ENCODE results near the gene MFAP4.

Gene MFAP4

DNA sequence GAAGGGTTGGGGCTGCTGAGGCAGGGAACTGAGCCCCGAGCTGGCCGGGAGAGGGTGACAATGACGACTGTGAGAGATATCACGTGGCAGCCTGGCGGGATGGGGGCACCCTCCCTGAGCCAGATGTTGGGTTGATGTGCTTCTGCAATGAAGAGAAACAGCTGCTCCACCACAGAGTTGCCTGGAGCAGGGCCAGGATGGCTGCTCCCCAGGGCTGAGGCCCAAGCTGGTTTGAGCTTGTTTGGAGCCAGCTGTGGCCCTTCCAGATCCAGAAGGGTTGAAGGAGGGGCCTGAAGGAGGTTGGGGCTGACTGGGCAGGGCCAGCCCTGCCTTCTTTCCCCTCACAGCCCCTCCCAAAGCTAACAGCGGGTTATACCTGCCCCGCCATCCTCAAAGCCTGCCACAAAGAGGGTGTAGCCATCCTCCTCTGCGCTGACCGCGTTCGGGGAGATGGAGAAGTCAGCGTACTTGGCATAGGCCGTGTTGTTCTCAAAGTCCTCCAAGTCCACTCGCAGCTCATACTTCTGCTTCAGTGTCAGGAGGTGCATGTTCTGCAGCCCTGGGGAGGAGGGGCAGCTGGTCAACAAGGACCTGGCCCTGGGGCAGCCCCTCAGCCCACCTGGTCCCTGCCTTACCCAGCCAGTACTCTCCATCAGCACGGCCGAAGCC is 2.1 kb downstream of the MFAP4 start:
- DNase-seq = peak; percentile 29

DNA sequence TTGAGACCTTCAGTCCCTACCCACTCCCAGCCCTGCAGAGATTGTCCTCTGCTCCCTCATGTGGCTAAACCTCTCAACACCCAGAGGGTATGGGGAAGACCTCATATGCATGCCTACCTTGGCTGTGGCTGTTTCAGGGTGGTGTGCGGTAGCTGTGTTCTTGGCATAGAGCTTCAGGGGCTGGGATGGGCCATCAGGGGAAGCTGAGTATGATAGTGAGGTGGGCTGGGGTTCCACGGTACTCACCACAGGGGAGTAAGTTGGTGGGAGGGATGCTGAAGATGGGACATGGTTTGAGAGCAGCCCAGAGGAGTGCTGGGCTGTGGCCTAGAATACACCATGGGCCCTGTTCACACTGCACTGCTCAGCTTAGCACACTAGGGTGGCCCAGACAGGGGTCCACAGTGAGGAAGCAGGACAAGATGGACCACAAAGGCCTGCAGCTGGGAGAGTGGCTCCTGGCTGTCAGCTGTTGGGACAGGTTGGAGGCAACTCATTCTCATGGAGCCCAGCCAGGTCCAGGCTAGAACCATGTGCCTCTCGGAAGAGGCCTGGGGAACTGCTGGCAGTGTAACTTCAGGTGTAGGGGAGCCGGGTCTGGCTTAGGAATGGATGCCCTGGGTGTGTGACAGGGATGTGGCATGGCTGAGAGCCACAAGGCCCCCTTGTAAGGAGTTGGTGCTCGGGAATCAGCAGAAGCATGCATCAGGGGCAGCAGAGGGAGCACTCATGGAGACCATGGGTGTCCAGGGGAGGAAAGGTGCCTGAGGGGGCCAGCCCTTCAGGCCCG is 3.1 kb downstream of the MFAP4 start:
- no peak for DNase-seq

DNA sequence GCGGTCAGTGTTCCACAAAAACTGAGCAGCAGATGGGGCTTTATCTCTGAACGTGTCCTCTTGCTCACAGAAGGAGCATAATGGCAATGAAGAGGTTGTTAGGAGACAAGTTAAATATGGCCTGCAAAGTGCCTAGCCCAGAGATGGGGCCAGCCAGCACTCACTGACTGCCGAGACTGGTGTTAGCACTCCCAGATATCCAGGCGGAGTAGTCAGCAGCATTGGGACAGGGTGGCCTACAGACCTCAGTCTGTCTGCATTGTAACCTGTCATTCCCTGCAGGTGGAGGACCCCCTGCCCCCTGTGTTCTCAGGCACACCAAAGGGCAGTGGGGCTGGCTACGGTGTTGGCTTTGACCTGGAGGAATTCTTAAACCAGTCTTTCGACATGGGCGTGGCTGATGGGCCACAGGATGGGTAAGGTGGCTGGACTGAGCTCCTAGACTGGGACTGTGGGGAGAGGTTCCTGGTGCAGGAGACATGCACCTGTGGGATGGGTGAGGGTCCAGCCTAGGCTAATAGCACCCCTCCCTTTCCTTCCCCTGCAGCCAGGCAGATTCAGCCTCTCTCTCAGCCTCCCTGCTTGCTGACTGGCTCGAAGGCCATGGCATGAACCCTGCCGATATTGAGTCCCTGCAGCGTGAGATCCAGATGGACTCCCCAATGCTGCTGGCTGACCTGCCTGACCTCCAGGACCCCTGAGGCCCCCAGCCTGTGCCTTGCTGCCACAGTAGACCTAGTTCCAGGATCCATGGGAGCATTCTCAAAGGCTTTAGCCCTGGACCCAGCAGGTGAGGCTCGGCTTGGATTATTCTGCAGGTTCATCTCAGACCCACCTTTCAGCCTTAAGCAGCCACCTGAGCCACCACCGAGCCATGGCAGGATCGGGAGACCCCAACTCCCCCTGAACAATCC is 4.2 kb downstream of the MFAP4 start:
- no peak for DNase-seq

DNA sequence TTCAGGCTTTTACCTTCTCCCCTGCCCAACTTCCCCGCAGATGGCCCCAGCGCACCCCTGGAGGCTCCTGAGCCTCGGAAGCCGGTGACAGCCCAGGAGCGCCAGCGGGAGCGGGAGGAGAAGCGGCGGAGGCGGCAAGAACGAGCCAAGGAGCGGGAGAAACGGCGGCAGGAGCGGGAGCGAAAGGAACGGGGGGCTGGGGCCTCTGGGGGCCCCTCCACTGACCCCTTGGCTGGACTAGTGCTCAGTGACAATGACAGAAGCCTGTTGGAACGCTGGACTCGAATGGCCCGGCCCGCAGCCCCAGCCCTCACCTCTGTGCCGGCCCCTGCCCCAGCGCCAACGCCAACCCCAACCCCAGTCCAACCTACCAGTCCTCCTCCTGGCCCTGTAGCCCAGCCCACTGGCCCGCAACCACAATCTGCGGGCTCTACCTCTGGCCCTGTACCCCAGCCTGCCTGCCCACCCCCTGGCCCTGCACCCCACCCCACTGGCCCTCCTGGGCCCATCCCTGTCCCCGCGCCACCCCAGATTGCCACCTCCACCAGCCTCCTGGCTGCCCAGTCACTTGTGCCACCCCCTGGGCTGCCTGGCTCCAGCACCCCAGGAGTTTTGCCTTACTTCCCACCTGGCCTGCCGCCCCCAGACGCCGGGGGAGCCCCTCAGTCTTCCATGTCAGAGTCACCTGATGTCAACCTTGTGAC is 5.1 kb downstream of the MFAP4 start:
- DNase-seq = no peak

DNA sequence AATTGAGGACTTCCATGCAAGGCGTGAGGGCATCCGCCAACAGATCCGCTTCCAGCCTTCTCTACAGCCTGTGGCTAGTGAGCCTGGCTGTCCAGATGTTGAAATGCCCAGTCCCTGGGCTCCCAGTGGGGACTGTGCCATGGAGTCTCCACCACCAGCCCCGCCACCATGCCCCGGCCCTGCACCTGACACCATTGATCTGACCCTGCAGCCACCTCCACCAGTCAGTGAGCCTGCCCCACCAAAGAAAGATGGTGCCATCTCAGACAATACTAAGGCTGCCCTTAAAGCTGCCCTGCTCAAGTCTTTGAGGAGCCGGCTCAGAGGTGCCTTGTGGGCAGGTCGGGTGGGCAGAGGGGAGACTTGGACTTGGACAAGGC is 5.6 kb downstream of the MFAP4 start:
- no peak for DNase-seq

DNA sequence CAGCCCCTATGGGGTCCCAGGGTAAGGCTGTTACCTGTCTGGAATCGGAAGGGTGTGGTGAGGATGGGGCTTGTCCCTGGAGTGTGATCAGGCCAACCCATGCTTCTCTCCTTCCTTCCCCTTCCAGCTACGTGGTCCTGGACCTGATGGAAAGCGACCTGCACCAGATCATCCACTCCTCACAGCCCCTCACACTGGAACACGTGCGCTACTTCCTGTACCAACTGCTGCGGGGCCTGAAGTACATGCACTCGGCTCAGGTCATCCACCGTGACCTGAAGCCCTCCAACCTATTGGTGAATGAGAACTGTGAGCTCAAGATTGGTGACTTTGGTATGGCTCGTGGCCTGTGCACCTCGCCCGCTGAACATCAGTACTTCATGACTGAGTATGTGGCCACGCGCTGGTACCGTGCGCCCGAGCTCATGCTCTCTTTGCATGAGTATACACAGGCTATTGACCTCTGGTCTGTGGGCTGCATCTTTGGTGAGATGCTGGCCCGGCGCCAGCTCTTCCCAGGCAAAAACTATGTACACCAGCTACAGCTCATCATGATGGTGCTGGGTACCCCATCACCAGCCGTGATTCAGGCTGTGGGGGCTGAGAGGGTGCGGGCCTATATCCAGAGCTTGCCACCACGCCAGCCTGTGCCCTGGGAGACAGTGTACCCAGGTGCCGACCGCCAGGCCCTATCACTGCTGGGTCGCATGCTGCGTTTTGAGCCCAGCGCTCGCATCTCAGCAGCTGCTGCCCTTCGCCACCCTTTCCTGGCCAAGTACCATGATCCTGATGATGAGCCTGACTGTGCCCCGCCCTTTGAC is 6.3 kb downstream of the MFAP4 start:
- no peak for DNase-seq

DNA sequence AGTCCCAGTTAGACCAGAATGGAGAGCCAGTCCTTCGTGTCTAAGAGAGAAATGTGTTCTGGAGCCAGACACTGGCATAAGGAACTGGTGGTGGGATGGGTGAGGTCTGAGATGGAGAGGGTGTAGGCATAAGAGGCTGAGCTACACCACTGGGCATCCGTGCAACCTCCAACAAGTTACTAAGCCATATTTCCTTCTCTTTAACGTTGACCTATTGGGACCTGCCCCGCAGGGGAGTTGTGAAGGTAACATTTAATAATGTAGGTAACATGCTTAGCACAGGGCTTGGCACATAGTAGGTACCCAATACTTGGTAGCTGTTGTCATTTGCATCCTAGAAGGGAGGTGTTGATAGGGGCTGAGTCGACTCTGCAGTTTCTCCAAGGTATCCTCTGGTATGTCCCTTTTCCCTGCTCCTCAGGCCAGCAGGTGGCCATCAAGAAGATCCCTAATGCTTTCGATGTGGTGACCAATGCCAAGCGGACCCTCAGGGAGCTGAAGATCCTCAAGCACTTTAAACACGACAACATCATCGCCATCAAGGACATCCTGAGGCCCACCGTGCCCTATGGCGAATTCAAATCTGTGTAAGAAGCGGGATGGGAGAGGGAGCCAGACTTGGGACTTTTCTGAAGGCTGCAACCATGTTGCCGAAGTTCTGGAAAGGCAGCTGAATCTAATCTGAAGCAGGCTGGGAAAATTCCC is 7.5 kb downstream of the MFAP4 start:
- no peak for DNase-seq

DNA sequence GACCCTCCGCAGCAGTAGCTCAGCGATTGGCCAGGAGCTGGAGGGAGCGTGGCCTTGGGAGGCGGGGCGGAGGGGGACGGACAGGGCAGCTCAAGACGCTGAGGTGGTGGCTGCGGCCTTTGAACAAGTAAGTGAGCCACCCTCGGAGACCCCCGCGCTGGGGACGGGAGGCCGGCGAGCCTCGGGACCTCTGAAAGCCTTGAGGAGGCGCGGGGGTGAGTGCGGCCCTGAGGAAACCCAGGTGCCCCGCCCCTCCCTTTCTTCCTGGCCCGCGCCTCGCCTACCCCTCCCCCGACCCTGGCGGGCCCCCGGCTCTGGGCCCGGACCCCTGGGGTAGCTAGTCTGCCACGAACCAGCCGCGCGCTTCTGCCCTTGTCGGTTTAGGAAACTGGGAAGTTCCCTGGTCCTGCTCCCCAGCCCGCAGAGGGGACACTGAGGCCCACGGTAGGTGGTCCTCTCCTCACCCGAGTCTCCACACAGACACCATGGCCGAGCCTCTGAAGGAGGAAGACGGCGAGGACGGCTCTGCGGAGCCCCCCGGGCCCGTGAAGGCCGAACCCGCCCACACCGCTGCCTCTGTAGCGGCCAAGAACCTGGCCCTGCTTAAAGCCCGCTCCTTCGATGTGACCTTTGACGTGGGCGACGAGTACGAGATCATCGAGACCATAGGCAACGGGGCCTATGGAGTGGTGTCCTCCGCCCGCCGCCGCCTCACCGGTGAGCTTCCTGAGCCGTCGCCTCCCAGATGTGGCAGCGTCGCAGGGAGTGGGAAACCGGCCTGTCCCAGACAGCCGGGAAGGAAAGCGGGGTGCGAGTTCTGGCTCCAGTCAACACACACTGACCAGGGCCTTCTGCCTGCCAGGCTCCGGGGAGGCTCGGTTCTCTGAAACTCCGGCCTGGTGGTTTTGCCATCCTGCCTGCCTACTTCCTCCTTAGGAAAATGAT is 8.3 kb downstream of the MFAP4 start, which contains the start of gene MAPK7:
Gene MAPK7 (plus strand): TSS at position 83 of the 945 bp plus-strand sequence. CDS start 403 bp downstream, at position 486.
- no peak for DNase-seq

DNA sequence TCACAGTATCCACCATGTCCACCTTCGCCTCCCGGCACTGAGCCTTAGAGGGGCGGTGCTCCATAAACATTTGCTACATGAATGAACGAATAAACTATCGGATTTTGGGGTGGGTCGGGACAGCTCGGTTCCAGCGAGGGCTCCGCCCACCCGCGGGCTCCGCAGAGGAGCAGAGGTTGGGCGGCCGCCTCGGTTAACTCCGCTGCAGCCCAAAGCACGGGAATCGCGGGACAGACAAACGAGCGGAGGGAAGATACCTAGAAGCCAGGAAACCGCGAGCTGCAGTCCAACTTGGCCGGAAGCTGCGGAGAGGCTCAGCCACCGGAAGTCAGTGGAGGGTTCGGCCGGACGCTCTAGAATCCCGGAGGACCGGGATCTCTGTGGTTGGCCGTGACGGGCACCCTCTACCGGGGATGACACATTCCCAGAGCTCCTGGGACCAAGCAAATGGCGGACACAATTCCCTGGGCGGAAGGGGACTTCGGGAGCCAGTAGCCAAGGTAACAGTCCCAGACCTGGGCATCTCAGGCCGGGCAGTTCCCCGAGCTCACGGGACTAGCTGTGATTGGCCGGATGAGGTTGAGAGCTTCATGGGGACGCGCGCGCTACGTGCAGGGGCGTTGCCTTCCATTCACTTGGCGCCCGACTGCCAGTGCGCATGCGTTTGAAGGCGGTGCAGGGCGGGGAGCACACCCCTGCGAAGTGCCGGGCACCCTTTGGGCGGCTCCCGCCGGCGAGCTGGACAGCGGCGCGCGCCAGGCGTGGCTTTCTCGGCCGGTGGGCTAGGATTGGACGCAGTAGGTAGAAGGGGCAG is 9.2 kb downstream of the MFAP4 start:
- DNase-seq = peak; percentile 85

DNA sequence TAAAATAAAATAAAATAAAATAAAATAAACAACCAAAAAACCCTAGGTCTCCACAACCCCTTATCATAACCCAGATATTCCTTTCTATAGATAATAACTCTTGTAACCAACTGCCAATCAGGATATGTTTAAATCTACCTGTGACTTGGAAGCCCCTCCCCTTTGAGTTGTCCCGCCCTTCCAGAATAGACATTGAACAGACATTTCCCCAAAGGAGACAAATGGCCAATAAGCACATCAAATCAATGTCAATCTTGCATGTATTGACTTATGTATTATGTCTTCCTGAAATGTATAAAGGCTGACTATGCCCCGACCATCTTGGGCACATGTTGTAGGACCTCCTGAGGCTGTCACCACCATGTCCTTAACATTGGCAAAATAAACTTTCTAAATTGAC is 10.2 kb downstream of the MFAP4 start:
- no peak for DNase-seq

DNA sequence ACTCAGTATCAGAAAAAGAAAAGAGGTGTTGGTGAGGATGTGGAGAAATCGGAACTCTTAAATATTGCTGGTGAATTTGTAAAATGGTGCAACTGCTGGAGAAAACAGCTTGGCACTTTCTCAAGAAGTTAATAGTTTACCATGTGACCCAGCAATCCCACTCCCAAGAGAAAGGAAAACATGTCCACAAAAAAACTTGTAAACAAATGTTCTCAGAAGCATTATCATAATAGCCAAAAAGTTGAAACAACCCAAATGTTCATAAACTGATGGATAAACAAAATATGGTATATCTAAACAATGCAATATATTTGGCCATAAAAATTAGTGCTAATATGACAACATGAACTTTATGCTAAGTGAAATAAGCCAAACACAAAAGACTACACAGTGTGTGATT is 11.3 kb downstream of the MFAP4 start:
- DNase-seq = no peak

DNA sequence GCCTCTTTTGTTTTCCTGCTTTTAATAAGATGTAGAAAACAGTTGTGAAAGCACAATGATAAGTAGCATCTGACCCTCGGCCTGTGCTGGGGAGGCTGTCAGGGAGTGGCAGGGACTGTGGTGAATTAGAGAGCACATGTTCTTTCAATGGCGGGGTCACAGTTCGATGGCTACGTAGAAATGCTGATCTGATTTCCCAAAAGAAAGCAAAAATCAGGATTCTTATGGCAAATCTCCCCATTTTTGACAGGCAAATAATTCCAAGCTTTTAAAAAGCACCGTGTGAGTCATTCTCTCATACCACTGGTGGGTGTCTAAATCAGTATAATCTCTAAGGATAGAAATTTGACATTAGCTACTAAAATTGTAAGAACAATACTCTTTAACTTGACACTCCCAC is 12.9 kb downstream of the MFAP4 start:
- DNase-seq = no peak

DNA sequence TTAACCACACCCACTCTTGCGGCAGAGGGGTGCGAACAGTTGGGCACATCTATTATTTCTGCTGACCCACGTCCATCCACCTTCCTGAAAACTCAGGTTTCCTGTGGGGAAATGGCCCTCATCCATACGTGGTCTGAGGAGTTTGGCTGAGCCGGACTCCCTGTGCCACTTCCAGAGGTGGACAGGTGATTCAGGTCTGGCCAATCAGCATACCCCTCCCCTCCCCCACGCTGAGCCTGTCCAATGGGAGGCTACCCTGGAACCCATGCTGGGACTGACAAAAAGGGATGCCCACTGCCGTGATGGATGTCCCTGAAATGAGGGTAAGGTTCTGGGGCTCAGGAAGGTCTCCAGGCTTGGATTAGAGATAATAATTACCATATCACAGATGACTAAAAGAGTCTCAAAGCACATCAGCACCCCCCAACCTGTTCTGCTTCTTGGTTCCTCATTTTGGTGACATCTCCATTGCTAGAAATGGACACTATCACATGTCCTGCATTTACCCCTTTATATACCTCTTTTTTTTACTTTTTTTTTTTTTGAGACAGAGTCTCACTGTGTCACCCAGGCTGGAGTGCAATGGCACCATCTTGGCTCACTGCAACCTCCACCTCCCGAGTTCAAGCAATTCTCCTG is 14.0 kb downstream of the MFAP4 start:
- no peak for DNase-seq

DNA sequence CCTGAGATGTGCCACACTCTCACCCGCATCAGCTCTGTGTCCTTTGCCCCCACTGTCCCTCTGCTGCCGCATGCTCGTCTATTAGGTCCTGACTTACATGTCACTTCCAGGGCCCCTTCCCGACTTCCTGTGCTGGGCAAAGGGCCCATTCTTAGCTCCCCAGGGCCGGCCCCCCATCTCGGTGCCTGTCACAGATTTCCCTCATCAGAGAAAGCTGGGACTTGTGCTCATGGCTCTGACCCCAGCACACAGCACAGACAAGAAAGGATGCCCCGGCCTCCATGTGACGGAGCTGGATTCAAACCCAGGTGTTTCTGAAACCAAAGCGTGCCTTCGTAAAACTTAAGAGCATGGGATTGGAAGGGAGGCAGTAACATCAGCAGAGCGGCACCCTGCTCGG is 14.6 kb downstream of the MFAP4 start:
- no peak for DNase-seq

DNA sequence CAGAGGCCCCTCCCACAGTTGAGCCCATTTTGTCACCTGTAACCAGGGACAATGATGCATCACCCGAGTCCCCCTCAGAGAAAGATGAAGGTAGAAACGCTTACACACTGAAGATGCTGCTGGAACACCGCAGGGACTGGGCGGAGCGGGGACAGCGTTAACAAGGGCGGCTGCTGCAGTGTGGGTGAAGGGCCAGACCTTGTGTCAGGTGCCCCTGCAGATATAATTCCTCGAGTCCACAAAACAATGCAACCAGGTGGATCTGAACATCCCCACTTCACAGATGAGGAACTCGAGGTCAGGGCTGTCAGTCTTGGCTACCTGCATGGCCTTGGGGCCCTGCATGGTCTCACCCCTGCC is 15.0 kb downstream of the MFAP4 start:
- DNase-seq = no peak

DNA sequence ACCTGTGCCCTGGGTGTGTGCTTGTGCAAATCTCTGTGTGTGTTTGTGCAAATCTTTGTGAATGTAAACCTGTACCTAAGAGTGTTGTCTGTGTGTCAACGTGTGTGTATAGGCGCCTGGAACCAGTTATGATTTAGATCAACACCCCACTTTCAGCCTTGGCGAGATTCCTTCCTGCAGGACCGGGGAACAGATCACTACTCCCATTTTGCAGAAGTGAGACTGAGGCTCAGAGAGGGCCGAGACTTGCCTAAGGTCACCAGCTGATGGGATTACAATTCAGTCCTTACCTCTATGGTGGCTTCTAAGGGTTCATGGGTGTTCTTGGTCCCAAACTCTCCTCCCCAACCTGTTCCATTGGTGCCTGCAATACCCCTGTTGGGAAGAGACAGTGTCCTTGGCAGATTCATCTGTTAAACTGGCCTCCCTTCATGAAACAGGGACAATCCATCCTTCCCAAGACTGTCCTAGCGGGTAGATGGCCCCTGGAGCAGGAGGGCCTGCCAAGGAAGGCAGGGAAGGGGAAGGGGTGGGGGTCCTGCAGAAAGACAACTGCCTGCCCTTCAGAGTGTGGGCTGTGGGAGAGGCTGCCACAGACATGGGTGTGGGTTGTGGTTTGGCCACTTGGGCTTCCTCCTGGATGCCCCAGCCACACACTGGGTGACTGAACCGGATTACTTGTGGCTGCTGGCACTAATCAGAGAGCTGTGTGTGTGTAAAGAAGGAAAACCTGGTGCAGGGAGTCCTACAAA is 15.6 kb downstream of the MFAP4 start:
- no peak for DNase-seq

DNA sequence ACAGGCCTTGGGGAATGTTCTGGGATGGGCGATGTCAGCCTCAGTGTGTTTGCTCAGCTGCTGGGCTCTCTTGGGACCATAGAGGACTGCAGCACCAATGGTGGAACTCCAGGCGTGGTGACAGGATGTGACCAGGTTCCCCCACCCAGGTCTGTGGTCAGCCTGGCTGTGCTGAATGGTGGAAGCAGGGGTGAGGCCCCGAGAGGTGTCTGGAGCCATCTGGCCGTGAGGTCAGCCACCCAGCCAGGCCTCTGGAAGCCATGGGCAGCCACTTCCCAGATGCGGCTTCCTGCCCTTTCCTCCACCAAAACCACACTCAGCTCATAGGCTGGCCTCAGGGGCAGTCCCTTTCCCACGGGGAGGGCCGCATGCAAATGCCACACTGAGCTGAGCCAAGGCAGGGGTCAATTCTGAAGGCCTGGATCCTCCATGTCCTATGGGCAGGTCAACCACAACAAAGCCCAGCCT is 16.5 kb downstream of the MFAP4 start:
- peak; percentile 5 for DNase-seq
